H9 (cell line): ENCODE measurements around the gene GHRL. TPM values are rescaled to one million over a fixed set of nuclear protein-coding genes. Genes with fewer than 3 reads are reported as not detected.

Source experiments
- DNase-seq: peaks from one replicate; pipeline ENCODE4 v3.0.0-alpha.2; 2017
- H2AFZ ChIP-seq: one replicate; pipeline ENCODE4 v1.6.1; 2013; ENCODE audit warnings: mild to moderate bottlenecking, low read length, control low read depth, moderate library complexity
- H2AK5ac ChIP-seq: 2 replicates; pipeline ENCODE4 v1.6.1; 2013; ENCODE audit warnings: low read length, control low read depth, mixed read lengths; ENCODE audit not compliant: insufficient read length
- H2BK120ac ChIP-seq: one replicate; pipeline ENCODE4 v1.6.1; 2013; ENCODE audit warnings: low read depth, mild to moderate bottlenecking, low read length, control low read depth, inconsistent platforms; ENCODE audit not compliant: poor library complexity, severe bottlenecking
- H2BK12ac ChIP-seq: 2 replicates; pipeline ENCODE4 v1.6.1; 2013; ENCODE audit warnings: low read length, control low read depth, mixed read lengths, low read depth; ENCODE audit not compliant: insufficient read length
- H2BK15ac ChIP-seq: 2 replicates; pipeline ENCODE4 v1.6.1; 2013; ENCODE audit warnings: low read depth, low read length, control low read depth
- H2BK20ac ChIP-seq: one replicate; pipeline ENCODE4 v1.6.1; 2013; ENCODE audit warnings: low read depth, mild to moderate bottlenecking, low read length, control low read depth, inconsistent platforms; ENCODE audit not compliant: poor library complexity, severe bottlenecking
- H2BK5ac ChIP-seq: 2 replicates; pipeline ENCODE4 v1.6.1; 2013; ENCODE audit warnings: low read length, control low read depth, mixed read lengths; ENCODE audit not compliant: insufficient read length
- H3K14ac ChIP-seq: 2 replicates; pipeline ENCODE4 v1.6.1; 2013; ENCODE audit warnings: low read length, control low read depth; ENCODE audit not compliant: insufficient read depth
- H3K18ac ChIP-seq: 2 replicates; pipeline ENCODE4 v1.6.1; 2013; ENCODE audit warnings: low read depth, mild to moderate bottlenecking, mixed read lengths, low read length, control low read depth; ENCODE audit not compliant: insufficient read length
- H3K23ac ChIP-seq: 2 replicates; pipeline ENCODE4 v1.6.1; 2013; ENCODE audit warnings: low read length, control low read depth, mixed read lengths, low read depth; ENCODE audit not compliant: insufficient read length
- H3K23me2 ChIP-seq: 2 replicates; pipeline ENCODE4 v1.6.1; 2013; ENCODE audit warnings: low read depth, mild to moderate bottlenecking, mixed read lengths, low read length, control low read depth; ENCODE audit not compliant: insufficient read length, poor library complexity, severe bottlenecking
- H3K27ac ChIP-seq: 2 replicates; pipeline ENCODE4 v1.5.1; 2013; ENCODE audit warnings: low read length, control low read depth, mixed read lengths, low read depth; ENCODE audit not compliant: insufficient read length
- H3K27me3 ChIP-seq: 2 replicates; pipeline ENCODE4 v1.6.1; 2013; ENCODE audit warnings: low read length, control low read depth, inconsistent platforms; ENCODE audit not compliant: insufficient read depth
- H3K4ac ChIP-seq: 2 replicates; pipeline ENCODE4 v1.6.1; 2013; ENCODE audit warnings: low read depth, mild to moderate bottlenecking, control low read depth, inconsistent platforms, low read length, moderate library complexity
- H3K4me1 ChIP-seq: 2 replicates; pipeline ENCODE4 v1.6.1; 2013; ENCODE audit warnings: low read length, control low read depth, inconsistent platforms; ENCODE audit not compliant: insufficient read depth
- H3K4me2 ChIP-seq: 2 replicates; pipeline ENCODE4 v1.6.1; 2013; ENCODE audit warnings: low read length, control low read depth, mixed read lengths; ENCODE audit not compliant: insufficient read length, insufficient read depth
- H3K56ac ChIP-seq: 2 replicates; pipeline ENCODE4 v1.6.1; 2013; ENCODE audit warnings: low read depth, mild to moderate bottlenecking, mixed read lengths, low read length, control low read depth; ENCODE audit not compliant: insufficient read length
- H3K79me1 ChIP-seq: 2 replicates; pipeline ENCODE4 v1.6.1; 2013; ENCODE audit warnings: low read depth, mild to moderate bottlenecking, moderate library complexity, low read length, control low read depth, inconsistent platforms; ENCODE audit not compliant: insufficient read depth, poor library complexity, severe bottlenecking
- H3K79me2 ChIP-seq: 2 replicates; pipeline ENCODE4 v1.6.1; 2013; ENCODE audit warnings: low read length, control low read depth, inconsistent platforms; ENCODE audit not compliant: insufficient read depth
- H3K9ac ChIP-seq: 2 replicates; pipeline ENCODE4 v1.6.1; 2013; ENCODE audit warnings: low read length, control low read depth, mixed read lengths; ENCODE audit not compliant: insufficient read length; ENCODE audit errors: extremely low read depth
- H3K9me3 ChIP-seq: one replicate; pipeline ENCODE4 v1.6.1; 2013; ENCODE audit warnings: low read depth, low read length, inconsistent platforms; ENCODE audit not compliant: control insufficient read depth
- H3T11ph ChIP-seq: one replicate; pipeline ENCODE4 v1.6.1; 2013; ENCODE audit warnings: mild to moderate bottlenecking, low read length, control low read depth, inconsistent platforms
- H4K20me1 ChIP-seq: one replicate; pipeline ENCODE4 v1.6.1; 2013; ENCODE audit not compliant: control insufficient read depth, insufficient read length, insufficient read depth
- H4K5ac ChIP-seq: 2 replicates; pipeline ENCODE4 v1.6.1; 2013; ENCODE audit warnings: low read depth, mild to moderate bottlenecking, mixed read lengths, low read length, control low read depth; ENCODE audit not compliant: insufficient read length
- H4K8ac ChIP-seq: replicated peaks from 2 replicates; pipeline ENCODE4 v1.6.1; 2013; ENCODE audit warnings: low read length, control low read depth, mixed read lengths, low read depth; ENCODE audit not compliant: insufficient read length
- H4K91ac ChIP-seq: 2 replicates; pipeline ENCODE4 v1.6.1; 2013; ENCODE audit warnings: low read depth, mild to moderate bottlenecking, moderate library complexity, mixed read lengths, low read length, control low read depth; ENCODE audit not compliant: insufficient read length
- H3K27ac Mint-ChIP-seq, 3 experiments: 2 replicates in 2 of 3; 3 replicates in 1 of 3; pipeline ENCODE4 v1.8.0; 2020 to 2021; ENCODE audit warnings: mixed read lengths in 3 of 3, mild to moderate bottlenecking in 1 of 3, moderate library complexity in 1 of 3
- H3K27me3 Mint-ChIP-seq: 2 replicates; pipeline ENCODE4 v1.8.0; 2021; ENCODE audit warnings: low read depth, mild to moderate bottlenecking, moderate library complexity, mixed read lengths
- H3K36me3 Mint-ChIP-seq, 3 experiments: 2 replicates in 2 of 3; 3 replicates in 1 of 3; pipeline ENCODE4 v1.8.0; 2020 to 2021; ENCODE audit warnings: low read depth in 3 of 3, mixed read lengths in 3 of 3; ENCODE audit not compliant: insufficient read depth in 1 of 3
- H3K4me1 Mint-ChIP-seq, 2 experiments: 2 replicates each; pipeline ENCODE4 v1.8.0; 2020; ENCODE audit warnings: mixed read lengths in 2 of 2
- H3K4me3 Mint-ChIP-seq, 2 experiments: 2 replicates in 1 of 2; 3 replicates in 1 of 2; pipeline ENCODE4 v1.8.0; 2020 to 2021; ENCODE audit warnings: mild to moderate bottlenecking in 2 of 2, mixed read lengths in 2 of 2, moderate library complexity in 1 of 2
- H3K9me3 Mint-ChIP-seq, 2 experiments: 2 replicates in 1 of 2; 3 replicates in 1 of 2; pipeline ENCODE4 v1.8.0; 2020; ENCODE audit warnings: mild to moderate bottlenecking in 2 of 2, mixed read lengths in 2 of 2, moderate library complexity in 1 of 2
- WGBS: extraction: QIAGEN DNeasy Blood & Tissue Kit; methylation state at CpG from one replicate; pipeline ENCODE4 v1.1.7; 2013; ENCODE audit warnings: missing lambda C conversion rate, low lambda C conversion rate, mixed read lengths; ENCODE audit not compliant: insufficient read length; ENCODE audit errors: extremely low coverage; 5-methylcytosine and 5-hydroxymethylcytosine counted together
- total RNA-seq: library from RNA; stranded (reverse); gene quantifications from 2 replicates; pipeline ENCODE4 v1.2.1, GENCODE V29; 2021
- TF ChIP-seq, protein P1 (sequence below): fragments of 200-600 bp; sonication (generic); conservative IDR thresholded peaks from 3 replicates; pipeline ENCODE4 v1.8.0; 2021; ENCODE audit warnings: antibody characterized with exemption, mild to moderate bottlenecking

GHRL gene
- total RNA-seq, 1 experiment from 2014 or later = 1.3 TPM

GRCh38 chr3:10341901-10342398, 49.2 kb upstream of the GHRL start:
- Histone ChIP-seq H3K27me3 (no peaks in the 10 kb centered on the region), H3K23me2 (no peaks in the 10 kb centered on the region), H2BK12ac (no peak overlapping the region), H3K4me2 (no peak overlapping the region), H3K4ac (no peak overlapping the region), H3K4me1 (0 out of 2 replicates have a peak, but pooled peaks cover 2% of the 10 kb centered on the region), H3K18ac (no peak overlapping the region), H3K23ac (no peak overlapping the region), H2AFZ (no peak overlapping the region), H2BK15ac (no peak overlapping the region), H3K27ac (no peak overlapping the region), H3K56ac (no peak overlapping the region), H4K5ac (no peak overlapping the region), H2BK120ac (no peak overlapping the region), H4K91ac (no peak overlapping the region), H3K79me2 (no peaks in the 10 kb centered on the region), H4K8ac (no peak overlapping the region), H3K9ac (no peak overlapping the region), H4K20me1 (no peaks in the 10 kb centered on the region), H2BK5ac (no peak overlapping the region), H3K9me3 (no peaks in the 10 kb centered on the region), H3K14ac (no peak overlapping the region), H3T11ph (no peak overlapping the region), H2BK20ac (no peak overlapping the region), H2AK5ac (no peak overlapping the region), H3K79me1 (no peaks in the 10 kb centered on the region)
- DNase-seq = no peak
- H3K36me3 Mint-ChIP-seq = no peaks in the 10 kb centered on the region; a peak in 1 of 7 replicates
- TF ChIP-seq, protein P1, sequence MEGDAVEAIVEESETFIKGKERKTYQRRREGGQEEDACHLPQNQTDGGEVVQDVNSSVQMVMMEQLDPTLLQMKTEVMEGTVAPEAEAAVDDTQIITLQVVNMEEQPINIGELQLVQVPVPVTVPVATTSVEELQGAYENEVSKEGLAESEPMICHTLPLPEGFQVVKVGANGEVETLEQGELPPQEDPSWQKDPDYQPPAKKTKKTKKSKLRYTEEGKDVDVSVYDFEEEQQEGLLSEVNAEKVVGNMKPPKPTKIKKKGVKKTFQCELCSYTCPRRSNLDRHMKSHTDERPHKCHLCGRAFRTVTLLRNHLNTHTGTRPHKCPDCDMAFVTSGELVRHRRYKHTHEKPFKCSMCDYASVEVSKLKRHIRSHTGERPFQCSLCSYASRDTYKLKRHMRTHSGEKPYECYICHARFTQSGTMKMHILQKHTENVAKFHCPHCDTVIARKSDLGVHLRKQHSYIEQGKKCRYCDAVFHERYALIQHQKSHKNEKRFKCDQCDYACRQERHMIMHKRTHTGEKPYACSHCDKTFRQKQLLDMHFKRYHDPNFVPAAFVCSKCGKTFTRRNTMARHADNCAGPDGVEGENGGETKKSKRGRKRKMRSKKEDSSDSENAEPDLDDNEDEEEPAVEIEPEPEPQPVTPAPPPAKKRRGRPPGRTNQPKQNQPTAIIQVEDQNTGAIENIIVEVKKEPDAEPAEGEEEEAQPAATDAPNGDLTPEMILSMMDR = no peak
- peaks cover 4% of the 10 kb centered on the region; the same call in 1 of the 2 replicates for H3K27me3 Mint-ChIP-seq
- no peak overlapping the region for H3K4me3 Mint-ChIP-seq
- H3K27ac Mint-ChIP-seq = peak overlapping the region in 1 of 3 experiments; percentile 67; a peak in 2 of 7 replicates
- no peaks in the 10 kb centered on the region for H3K9me3 Mint-ChIP-seq
- no CpG with 5 or more reads among the region's 7 CpGs for WGBS
- H3K4me1 Mint-ChIP-seq = peaks cover 10 to 11% of the 10 kb centered on the region in 2 experiments
